Islet of Langerhans (tissue), 1 donor: ENCODE measurements around the gene SMAD7.

Experiments used
- FAIRE-seq: peaks from one replicate; lab custom pipeline; 2011; peaks lifted over from hg19 to GRCh38; lab: Jason Lieb, UNC

Gene SMAD7

GRCh38 chr18:48914581-48915251, 36.0 kb downstream of the SMAD7 start:
- no peak for FAIRE-seq

- FAIRE-seq = no peak
Observed at GRCh38 chr18:48913775-48914174, 37.0 kb downstream of the SMAD7 start.

- no peak for FAIRE-seq
Observed at GRCh38 chr18:48913201-48913600, 37.6 kb downstream of the SMAD7 start.

GRCh38 chr18:48910972-48911545, 39.7 kb downstream of the SMAD7 start:
- FAIRE-seq = no peak

GRCh38 chr18:48909721-48910120, 41.0 kb downstream of the SMAD7 start:
- no peak for FAIRE-seq

GRCh38 chr18:48908916-48909315, 41.8 kb downstream of the SMAD7 start:
- FAIRE-seq = no peak

GRCh38 chr18:48905513-48905912, 45.3 kb downstream of the SMAD7 start:
- FAIRE-seq = no peak

GRCh38 chr18:48904847-48905394, 45.8 kb downstream of the SMAD7 start:
- no peak for FAIRE-seq

- FAIRE-seq = no peak
Observed at GRCh38 chr18:48904091-48904490, 46.7 kb downstream of the SMAD7 start.

- no peak for FAIRE-seq
Observed at GRCh38 chr18:48902856-48903601, 47.7 kb downstream of the SMAD7 start.

- FAIRE-seq = no peak
Observed at GRCh38 chr18:48902023-48902855, 48.5 kb downstream of the SMAD7 start.

GRCh38 chr18:48901145-48902022, 49.4 kb downstream of the SMAD7 start:
- FAIRE-seq = no peak

GRCh38 chr18:48900469-48900868, 50.3 kb downstream of the SMAD7 start:
- FAIRE-seq = no peak

GRCh38 chr18:48899558-48900174, 51.1 kb downstream of the SMAD7 start:
- no peak for FAIRE-seq

GRCh38 chr18:48898521-48898920, 52.2 kb downstream of the SMAD7 start:
- no peak for FAIRE-seq

GRCh38 chr18:48897531-48897930, 53.2 kb downstream of the SMAD7 start:
- FAIRE-seq = no peak

GRCh38 chr18:48896875-48897511, 53.8 kb downstream of the SMAD7 start:
- no peak for FAIRE-seq

GRCh38 chr18:48896326-48896874, 54.4 kb downstream of the SMAD7 start:
- FAIRE-seq = no peak

GRCh38 chr18:48894799-48895346, 55.9 kb downstream of the SMAD7 start:
- no peak for FAIRE-seq
